ENCODE data around the gene INTS14.
"Not testable (repeated sequence)": the region's sequence is repeated elsewhere in the genome, so short reads cannot be mapped to it uniquely, and the experiment has no call there.

- TF ChIP-seq, protein P1, sequence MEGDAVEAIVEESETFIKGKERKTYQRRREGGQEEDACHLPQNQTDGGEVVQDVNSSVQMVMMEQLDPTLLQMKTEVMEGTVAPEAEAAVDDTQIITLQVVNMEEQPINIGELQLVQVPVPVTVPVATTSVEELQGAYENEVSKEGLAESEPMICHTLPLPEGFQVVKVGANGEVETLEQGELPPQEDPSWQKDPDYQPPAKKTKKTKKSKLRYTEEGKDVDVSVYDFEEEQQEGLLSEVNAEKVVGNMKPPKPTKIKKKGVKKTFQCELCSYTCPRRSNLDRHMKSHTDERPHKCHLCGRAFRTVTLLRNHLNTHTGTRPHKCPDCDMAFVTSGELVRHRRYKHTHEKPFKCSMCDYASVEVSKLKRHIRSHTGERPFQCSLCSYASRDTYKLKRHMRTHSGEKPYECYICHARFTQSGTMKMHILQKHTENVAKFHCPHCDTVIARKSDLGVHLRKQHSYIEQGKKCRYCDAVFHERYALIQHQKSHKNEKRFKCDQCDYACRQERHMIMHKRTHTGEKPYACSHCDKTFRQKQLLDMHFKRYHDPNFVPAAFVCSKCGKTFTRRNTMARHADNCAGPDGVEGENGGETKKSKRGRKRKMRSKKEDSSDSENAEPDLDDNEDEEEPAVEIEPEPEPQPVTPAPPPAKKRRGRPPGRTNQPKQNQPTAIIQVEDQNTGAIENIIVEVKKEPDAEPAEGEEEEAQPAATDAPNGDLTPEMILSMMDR (conservative IDR thresholded peaks at IDR 0.05; ENCODE audit: low read depth, low read length), result not testable (repeated sequence)
- TF ChIP-seq EZH2 (IDR thresholded peaks at IDR 0.05; ENCODE audit: borderline replicate concordance, low read depth, low read length, poor library complexity, severe bottlenecking), result not testable (repeated sequence)
Measured at GRCh38 chr15:65552851-65553250, 58.1 kb downstream of the INTS14 start.

All from A673 (cell line).